ENCODE data around the gene RRP12.
"Not testable (repeated sequence)": the region's sequence is repeated elsewhere in the genome, so short reads cannot be mapped to it uniquely, and the experiment has no call there.

The RRP12 gene

DNA sequence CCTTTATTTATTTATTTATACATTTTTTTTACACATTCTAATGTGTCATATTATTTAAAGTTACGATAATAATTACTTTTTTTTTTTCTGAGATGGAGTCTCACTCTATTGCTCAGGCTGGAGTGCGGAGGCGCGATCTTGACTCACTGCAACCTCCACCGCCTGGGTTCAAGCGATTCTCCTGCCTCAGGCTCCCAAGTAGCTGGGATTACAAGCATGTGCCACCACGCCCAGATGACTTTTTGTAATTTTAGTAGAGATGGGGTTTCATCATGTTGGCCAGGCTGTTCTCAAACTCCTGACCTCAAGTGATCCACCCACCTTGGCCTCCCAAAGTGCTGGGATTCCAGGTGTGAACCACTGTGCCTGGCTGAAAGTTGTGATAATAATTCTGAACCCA lies 5.3 kb upstream of the RRP12 start:
- DNase-seq = not testable (repeated sequence)

GRCh38 chr10:97406064-97406463 lies 4.9 kb upstream of the RRP12 start:
- DNase-seq = no peak

GRCh38 chr10:97404044-97404443 lies 2.9 kb upstream of the RRP12 start:
- DNase-seq = no peak

- DNase-seq = no peak
These were observed 347 bp upstream of the RRP12 start for GRCh38 chr10:97401455-97401919.

DNA sequence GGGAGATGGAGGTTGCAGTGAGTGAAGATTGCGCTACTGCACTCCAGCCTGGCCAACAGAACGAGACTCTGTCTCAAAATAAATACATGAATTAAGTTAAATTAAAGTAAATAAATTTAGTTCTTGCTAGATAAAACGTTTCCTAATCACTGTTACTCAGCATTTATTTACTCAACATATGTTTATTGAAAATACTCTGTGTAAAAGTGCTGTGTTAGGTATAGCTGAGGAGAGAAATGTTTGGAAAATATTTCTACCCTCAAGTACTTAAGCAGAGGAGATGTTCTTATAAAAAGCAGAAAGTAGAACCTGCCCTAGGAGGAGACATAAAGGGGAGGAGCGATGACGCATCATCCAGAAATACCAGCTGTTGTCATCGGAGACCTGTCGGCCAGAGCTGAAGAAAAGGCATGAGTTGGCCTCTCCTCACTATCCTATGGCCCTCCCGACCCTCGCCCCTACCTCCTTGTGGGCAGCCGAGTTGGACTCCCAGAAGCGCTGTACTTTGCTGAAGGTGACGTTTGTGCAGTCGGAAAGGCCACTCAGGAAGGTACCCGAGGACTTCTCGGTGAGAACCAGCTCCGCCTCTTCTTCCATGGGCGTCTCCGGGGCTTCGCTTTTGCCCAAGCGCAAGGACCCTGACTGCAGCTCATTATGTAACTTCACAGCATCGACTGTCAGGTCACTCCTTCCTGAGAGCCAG lies 1.1 kb downstream of the RRP12 start:
- DNase-seq = no peak

DNA sequence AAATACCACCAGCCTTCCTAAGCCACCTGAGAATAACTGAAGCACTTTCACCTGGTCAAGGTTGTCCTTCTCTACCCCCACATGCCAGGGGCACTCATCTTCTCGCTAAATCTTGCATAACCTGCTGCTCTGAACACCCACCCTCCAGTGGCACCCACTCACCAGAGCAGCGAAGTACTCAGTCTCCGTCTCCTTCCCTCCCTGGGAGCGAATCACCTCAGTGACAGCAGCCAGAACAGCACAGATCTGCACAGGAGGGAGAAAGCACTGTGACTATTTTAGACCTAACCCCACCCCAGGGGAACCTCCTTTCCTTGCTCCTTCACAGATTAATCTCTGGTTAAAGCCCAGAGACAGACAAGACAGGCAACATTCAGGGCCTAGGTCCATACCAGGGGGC lies 5.1 kb downstream of the RRP12 start:
- no peak for DNase-seq

GRCh38 chr10:97393034-97393573 lies 8.0 kb downstream of the RRP12 start:
- no peak for DNase-seq

DNA sequence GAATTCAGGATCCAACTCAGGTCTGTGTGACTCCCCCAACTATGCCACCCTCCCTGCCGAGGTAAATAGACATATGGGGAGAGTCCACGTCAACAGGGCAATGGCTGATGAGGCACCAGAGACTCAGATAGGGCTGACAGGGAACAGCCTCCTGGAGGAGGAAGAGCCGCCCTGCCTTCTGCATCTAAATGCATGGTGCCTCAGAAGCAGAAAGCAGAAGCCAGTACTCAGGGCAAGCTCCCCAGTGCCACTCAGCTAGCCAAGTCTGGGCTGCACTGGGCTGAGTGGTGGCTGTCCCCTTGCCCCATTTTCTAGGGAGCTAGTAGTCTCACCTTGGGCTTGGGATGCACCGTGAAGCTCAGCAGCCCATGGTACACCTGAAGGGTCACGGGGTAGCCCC lies 11.0 kb downstream of the RRP12 start:
- no peak for DNase-seq

- DNase-seq = no peak
These were observed 13.0 kb downstream of the RRP12 start for GRCh38 chr10:97388152-97388551.

- DNase-seq = no peak
These were observed 15.6 kb downstream of the RRP12 start for GRCh38 chr10:97385565-97385964.

DNA sequence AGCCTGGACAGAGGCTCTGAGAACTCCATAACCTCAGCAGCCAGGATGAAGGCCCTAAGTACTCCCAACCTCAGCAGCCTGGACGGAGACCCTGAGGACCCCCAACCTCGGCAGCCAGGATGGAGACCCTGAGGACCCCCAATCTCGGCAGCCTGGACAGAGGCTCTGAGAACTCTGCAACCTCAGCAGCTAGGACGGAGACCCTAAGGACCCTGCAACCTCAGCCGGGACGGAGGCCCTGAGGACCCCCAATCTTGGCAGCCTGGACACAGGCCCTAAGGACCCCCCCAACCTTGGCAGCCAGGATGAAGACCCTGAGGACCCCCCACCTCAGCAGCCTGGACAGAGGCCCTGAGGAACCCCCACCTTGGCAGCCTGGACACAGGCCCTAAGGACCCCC lies 16.5 kb downstream of the RRP12 start:
- DNase-seq = no peak

GRCh38 chr10:97384156-97384555 lies 17.0 kb downstream of the RRP12 start:
- DNase-seq = no peak

- no peak for DNase-seq
These were observed 18.0 kb downstream of the RRP12 start for GRCh38 chr10:97383159-97383558.

GRCh38 chr10:97381626-97382025 lies 19.5 kb downstream of the RRP12 start:
- DNase-seq = no peak

- no peak for DNase-seq
These were observed 20.6 kb downstream of the RRP12 start for GRCh38 chr10:97380516-97380915.

DNA sequence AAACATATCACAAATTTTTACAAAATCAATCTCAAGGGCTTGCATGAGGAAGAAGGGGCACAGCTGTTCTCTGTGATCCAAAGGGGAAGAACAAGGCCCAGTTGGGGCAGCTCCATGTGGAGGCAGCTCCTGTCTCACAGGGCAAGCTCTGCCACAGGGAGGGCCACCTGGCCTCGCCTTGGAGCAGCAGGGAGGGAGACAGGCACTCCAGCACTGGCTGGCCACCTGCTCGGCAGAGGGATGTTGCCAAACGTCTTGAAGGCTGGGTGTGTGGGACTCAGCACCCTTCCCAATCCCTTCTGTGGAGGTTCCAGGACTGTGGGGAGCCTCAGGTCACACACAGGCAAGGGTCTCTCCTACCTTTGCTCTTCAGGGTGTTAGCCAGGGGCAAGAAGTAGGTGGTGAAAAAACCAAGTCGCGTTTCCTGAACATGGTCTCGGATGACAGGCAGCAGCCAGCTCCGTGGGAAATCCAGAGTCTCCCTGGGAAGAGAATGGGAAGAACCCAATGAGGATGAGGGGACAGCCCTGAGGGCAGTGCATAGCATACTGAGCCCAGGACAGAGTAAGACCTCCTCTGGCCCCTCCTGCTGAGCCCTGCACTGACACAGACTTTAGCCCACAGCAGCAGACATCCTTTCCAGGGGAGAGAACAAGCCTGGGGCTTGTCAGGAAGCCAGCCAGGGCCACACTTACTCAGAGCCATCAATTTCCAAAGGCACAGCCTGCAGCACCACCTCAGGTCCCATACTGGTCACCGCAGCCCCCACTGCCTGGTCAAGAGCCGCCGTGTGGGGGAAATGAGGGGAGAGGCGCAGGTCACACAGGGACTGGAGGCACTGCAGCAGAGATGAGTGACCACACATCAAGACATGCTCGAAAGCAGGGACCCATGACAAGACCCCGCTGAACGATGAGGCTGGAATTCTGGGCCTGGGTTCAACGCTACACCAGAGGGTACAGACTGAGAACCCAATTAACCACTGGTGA lies 21.9 kb downstream of the RRP12 start:
- DNase-seq = no peak

DNA sequence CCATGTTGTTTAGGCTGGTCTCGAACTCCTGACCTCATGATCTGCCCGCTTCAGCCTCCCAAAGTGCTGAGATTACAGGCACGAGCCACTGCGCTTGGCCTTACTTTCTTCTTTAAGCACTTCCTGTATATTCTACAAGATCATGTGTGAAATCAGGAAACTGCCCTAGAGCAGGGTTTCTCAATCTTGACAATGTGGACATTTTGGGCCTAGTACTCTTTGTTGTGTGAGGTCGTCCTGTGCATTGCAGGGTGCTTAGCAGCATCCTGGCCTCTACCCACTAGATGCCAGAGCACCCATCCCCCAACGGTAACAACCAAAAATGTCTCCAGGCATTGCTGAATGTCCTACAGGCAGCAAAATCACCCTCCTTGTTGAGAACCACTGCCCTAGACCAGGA lies 24.7 kb downstream of the RRP12 start:
- DNase-seq = no peak

DNA sequence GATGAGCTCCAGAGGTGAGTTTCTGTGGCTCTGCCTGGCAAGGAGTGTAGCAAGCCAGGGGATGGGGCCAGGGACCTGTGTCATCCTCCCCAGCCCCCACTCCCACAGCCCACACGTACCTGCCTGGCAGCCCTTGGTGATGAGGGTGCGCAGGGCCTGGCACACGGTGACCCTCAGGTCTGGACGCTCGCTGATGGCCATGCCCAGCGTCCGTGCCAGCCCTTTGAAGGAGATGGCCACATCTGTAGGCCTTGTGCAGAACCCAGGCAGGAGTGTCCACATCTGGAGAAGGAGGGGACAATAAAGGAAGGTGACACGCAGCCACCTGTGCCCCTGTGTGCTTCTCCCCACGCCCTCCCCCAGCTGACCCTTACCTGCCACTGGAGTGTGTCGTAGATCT lies 27.7 kb downstream of the RRP12 start:
- DNase-seq = no peak

- no peak for DNase-seq
These were observed 28.8 kb downstream of the RRP12 start for GRCh38 chr10:97372233-97372875.

GRCh38 chr10:97371696-97372095 lies 29.4 kb downstream of the RRP12 start:
- no peak for DNase-seq

DNA sequence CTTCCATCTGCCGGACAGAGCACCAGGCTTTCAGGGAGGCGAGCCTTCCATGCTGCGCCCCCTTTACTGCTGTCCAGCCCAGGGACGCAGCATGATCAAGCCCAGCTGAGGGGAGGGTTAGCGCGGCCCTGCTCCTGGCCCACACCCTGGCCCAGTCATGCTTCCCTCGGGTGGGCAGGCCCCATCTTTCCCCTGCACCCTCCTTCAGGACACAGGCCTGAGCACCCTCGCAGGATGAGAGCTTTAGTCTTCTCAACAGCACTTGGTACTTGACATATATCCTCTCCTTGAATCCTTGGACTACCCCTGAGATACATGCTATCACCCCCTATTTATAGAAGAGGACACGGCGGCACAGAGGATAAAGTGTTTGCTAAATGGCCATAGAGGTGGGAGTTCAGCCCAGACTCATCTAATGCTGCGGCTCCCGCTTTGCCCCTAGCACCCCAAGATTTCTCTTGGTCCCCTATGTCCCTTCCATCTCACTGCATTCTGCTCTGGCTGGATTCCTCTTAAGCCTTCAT lies 34.0 kb downstream of the RRP12 start:
- DNase-seq = no peak

DNA sequence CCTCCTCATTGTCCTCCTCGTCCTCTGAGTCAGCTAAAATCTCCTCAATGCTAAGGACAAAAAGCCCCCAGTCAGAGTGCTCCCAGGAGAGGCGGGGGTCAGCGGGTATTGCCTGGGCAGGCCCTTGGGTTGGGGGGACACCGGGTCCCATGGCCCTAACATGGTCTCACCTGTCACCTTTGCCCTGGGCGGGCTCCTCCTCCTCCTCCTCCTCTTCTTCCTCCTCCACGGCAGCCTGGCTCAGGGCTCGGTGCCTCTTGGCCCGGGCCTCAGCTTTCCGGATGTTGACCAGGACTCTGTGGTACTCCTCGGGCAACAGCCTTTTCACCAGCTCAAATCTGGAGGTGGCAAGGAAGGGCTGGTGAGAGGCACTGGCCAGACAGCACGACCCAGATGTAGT lies 34.6 kb downstream of the RRP12 start:
- no peak for DNase-seq
